GM12873 (cell line): ENCODE results near the gene SPDYE6.

Experiments used
- CTCF ChIP-seq: IDR thresholded peaks from 2 replicates; pipeline ENCODE4 v1.5.1; 2012; ENCODE audit warnings: low read depth, mild to moderate bottlenecking, moderate library complexity, low read length, control low read depth; ENCODE audit not compliant: insufficient read depth; ENCODE audit errors: missing control alignments

The SPDYE6 gene

GRCh38 chr7:102306916-102307677 is 49.1 kb downstream of the SPDYE6 start:
- TF ChIP-seq CTCF, result no peak

DNA sequence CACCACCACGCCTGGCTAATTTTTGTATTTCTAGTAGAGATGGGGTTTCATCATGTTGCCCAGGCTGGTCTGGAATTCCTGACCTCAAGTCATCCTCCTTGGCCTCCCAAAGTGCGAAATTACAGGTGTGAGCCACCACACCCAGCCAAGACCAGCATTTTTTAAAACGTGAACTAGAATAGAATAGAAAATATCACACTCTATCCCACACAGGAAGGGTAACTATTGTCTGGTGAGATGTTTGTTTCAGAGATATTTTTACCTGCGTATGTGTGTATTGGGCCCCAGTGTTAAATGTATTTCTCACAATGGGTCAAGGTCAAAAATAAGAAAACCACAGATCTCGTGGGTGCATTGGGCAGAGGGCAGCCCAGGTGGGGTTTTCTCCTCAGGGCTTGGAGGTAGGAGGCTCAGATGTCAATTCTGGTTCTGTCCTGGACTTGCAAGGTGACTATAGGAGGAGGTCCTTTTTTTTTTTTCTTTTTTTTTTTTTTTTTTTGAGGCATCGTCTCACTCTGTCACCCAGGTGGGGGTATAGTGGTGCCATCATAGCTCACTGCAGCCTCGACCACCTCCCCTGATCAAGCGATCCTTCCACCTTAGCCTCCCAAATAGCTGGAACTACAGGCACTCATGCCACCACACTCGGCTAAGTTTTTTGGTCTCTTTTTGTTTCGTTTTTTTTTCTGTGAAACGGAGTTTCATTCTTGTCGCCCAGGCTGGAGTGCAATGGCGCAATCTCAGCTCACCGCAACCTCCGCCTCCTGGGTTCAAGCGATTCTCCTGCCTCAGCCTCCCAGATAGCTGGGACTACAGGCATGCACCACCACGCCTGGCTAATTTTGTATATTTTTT is 50.6 kb downstream of the SPDYE6 start:
- TF ChIP-seq CTCF, result no peak

DNA sequence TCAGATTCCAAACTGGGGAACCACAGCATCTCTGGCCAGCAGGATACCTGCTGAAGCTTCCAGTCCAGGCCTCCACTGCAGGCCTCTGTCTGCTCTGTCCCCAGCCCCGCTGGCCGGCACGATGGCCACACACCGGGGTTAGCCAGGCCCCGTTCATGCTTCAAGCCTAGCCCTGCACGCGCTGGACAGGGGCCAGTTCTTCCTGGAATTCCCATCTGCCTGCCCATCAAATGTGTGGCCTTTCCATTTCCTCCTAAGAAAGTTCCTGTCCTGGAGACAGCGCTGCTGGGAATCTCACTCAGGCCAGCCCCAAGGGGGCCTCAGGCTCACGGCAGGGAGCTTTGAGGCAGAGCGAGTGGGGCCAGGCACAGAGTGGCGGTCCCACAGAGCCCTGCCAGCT is 51.6 kb downstream of the SPDYE6 start:
- no peak for TF ChIP-seq CTCF

GRCh38 chr7:102303669-102304422 is 52.4 kb downstream of the SPDYE6 start:
- no peak for TF ChIP-seq CTCF

DNA sequence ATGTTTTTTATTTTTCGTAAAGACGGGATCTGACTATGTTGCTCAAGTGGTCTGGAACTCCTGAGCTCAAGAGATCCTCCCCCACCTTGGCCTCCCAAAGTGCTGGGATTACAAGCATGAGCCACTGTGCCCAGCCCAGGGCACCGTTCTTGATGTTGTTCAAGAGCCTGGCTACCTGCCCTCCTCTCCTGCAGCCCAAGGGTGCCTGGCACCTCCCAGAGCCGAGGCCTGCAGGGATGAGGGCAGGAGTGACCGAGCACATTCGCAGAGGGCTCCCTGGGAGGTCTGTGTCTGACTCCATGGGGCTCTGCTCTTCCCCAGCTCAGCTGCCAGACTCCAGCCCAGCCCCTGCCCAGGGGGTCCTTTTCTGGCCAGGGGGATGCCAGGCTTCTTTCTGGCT is 54.2 kb downstream of the SPDYE6 start:
- TF ChIP-seq CTCF, result no peak

DNA sequence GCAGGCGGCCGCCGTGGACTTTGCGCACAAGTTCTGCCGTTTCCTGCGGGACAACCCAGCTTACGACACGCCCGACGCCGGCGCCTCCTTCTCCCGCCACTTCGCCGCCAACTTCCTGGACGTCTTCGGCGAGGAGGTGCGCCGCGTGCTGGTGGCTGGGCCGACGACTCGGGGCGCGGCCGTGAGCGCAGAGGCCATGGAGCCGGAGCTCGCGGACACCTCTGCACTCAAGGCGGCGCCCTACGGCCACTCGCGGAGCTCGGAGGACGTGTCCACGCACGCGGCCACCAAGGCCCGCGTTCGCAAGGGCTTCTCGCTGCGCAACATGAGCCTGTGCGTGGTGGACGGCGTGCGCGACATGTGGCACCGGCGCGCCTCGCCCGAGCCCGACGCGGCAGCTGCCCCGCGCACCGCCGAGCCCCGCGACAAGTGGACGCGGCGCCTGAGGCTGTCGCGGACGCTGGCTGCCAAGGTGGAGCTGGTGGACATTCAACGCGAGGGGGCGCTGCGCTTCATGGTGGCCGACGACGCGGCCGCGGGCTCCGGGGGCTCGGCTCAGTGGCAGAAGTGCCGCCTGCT is 55.5 kb downstream of the SPDYE6 start:
- no peak for TF ChIP-seq CTCF
